Fibroblast of villous mesenchyme (primary cell): ENCODE results near the gene UBA1. TPM values are rescaled to one million over a fixed set of nuclear protein-coding genes. Genes with fewer than 3 reads are reported as not detected.
"Not testable (repeated sequence)": the region's sequence is repeated elsewhere in the genome, so short reads cannot be mapped to it uniquely, and the experiment has no call there.

Experiments used
- DNase-seq: peaks from one replicate; pipeline ENCODE4 v3.0.0-alpha.2; 2010; ENCODE audit warnings: low read depth
- H3K4me3 ChIP-seq: 2 replicates; pipeline ENCODE4 v1.5.1; 2011; ENCODE audit warnings: low read depth, mild to moderate bottlenecking, low read length
- CTCF ChIP-seq: IDR thresholded peaks from 2 replicates; pipeline ENCODE4 v1.5.1; 2012; ENCODE audit warnings: low read depth, mild to moderate bottlenecking, low read length; ENCODE audit not compliant: insufficient read depth
- total RNA-seq: library from RNA; depleted of rRNA; stranded (reverse); fragments of >200 nt; gene quantifications from 2 replicates; pipeline ENCODE4 v1.2.3, GENCODE V29; 2012

UBA1 gene
- total RNA-seq, 1 donor: 212 TPM

GRCh38 chrX:47247206-47247998 lies 53.8 kb downstream of the UBA1 start:
- no peak overlapping the region for H3K4me3 ChIP-seq
- DNase-seq: peak; percentile 8
- no peak for TF ChIP-seq CTCF

GRCh38 chrX:47247999-47248320 lies 54.3 kb downstream of the UBA1 start:
- DNase-seq: no peak
- no peak for TF ChIP-seq CTCF
- H3K4me3 ChIP-seq: no peak overlapping the region

GRCh38 chrX:47248576-47248975 lies 54.9 kb downstream of the UBA1 start:
- no peak for TF ChIP-seq CTCF
- H3K4me3 ChIP-seq: no peak overlapping the region
- DNase-seq: no peak

GRCh38 chrX:47250017-47250347 lies 56.4 kb downstream of the UBA1 start:
- DNase-seq: no peak
- H3K4me3 ChIP-seq: no peak overlapping the region
- no peak for TF ChIP-seq CTCF

GRCh38 chrX:47257620-47258019 lies 64.0 kb downstream of the UBA1 start:
- not testable (repeated sequence) for H3K4me3 ChIP-seq, DNase-seq

Other genes with a start within 250 kb of the UBA1 start
- gene RGN, start 115.4 kb upstream of the UBA1 start, total RNA-seq: 3.5 and 6.5 TPM in 2 replicates
- gene NDUFB11, start 49.1 kb upstream of the UBA1 start, total RNA-seq: 55.3 and 83.1 TPM in 2 replicates
- gene RBM10, start 48.6 kb upstream of the UBA1 start, total RNA-seq: 39.6 and 49.2 TPM in 2 replicates
- 81.6 and 95.0 TPM in 2 replicates for gene CDK16, start 24.9 kb downstream of the UBA1 start, total RNA-seq
- gene USP11, start 39.2 kb downstream of the UBA1 start, total RNA-seq: 47.0 and 48.4 TPM in 2 replicates
- gene ZNF157, start 176.7 kb downstream of the UBA1 start, total RNA-seq: under 0.01 TPM in 2 replicates